ENCODE results near the gene CD58. TPM values are rescaled to one million over a fixed set of nuclear protein-coding genes. Genes with fewer than 3 reads are reported as not detected.

The CD58 gene, protein sequence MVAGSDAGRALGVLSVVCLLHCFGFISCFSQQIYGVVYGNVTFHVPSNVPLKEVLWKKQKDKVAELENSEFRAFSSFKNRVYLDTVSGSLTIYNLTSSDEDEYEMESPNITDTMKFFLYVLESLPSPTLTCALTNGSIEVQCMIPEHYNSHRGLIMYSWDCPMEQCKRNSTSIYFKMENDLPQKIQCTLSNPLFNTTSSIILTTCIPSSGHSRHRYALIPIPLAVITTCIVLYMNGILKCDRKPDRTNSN
- 26.6 and 28.9 TPM in 2 replicates for total RNA-seq (2014; rRNA removed; shearing (Covaris generic))

DNA sequence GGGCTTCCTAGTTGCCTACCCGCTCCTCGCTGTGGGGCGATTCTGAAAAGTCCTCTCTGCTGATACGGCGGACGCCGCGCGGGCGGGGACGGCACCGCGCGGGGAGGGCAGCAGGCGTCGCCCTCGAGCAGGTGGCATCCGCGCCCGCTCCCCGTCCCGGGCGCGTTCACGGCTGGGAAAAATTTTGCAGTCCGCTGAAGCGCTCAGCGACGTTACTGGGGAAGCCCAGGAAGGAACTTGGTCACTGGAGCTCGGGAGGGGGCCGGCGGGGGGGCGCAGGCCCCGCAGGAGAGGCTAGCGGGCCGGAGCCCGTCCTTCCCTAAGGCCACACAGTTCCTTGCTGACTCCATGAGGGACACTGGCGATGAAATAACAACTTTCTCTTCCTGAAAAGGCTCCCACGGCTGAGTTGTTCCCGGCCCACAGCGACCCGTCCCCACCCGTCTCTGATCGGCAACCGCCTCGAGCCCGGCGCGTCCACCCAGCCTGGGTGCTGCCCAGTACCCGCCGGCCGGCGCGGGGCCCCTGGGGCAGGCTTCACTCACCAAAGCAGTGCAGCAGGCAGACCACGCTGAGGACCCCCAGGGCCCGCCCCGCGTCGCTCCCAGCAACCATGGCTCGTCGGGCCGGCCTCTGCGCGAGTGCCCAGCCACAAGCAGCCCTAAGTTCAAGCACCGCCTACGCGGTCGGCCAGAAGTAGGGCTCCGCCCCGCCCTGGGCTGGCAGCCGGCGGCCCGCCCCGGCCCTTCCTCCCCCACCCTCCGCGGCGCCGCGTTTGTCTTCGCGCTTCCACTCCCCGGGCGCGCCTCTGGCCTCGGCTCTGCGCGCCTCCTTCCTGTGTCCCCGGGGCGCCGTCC lies at the start of gene CD58:
Gene CD58 (minus strand): TSS at position 669 of the 857 bp plus-strand sequence. CDS start 54 bp downstream, at position 615.

Small RNA genes within 50 kb of the gene (small RNA-seq; reads per million reads assigned to genes)
- not detected for gene MIR548AC

Other genes with a start within 250 kb of the CD58 start
- gene ATP1A1, start 197.8 kb downstream of the CD58 start, total RNA-seq (2014; rRNA removed; shearing (Covaris generic)): 251 and 259 TPM in 2 replicates
- gene IGSF3, start 96.7 kb upstream of the CD58 start, total RNA-seq (2014; rRNA removed; shearing (Covaris generic)): 34.2 and 40.2 TPM in 2 replicates
- not detected in 2 replicates for gene CD2, start 183.4 kb upstream of the CD58 start, total RNA-seq (2014; rRNA removed; shearing (Covaris generic))

Data from A375 (cell line).